T-helper 2 cell treated with Interferon-gamma antibody and Interleukin-4, amounts not matched to agents 100 ng/mL and 5 ng/mL, for 36 hours (primary cell): Measurements from ENCODE around the gene PAQR5. TPM values are rescaled to one million over a fixed set of nuclear protein-coding genes. Genes with fewer than 3 reads are reported as not detected.
"Not testable (repeated sequence)": the region's sequence is repeated elsewhere in the genome, so short reads cannot be mapped to it uniquely, and the experiment has no call there.

Experiments
- intact Hi-C: fragments of 100-400 bp; cut with micrococcal nuclease; formaldehyde crosslinking; loops from one replicate; pipeline ENCODE4 v1.15.1; 2023
- total RNA-seq: library from RNA; stranded (reverse); gene quantifications from 2 replicates; pipeline ENCODE4 v1.2.3, GENCODE V29; 2022

The PAQR5 gene
- total RNA-seq = not detected in 2 replicates

GRCh38 chr15:69298697-69299441, at the start of gene PAQR5:
TSS of gene PAQR5 (plus strand) at chr15:69298912. CDS start at chr15:69360081, 61,169 bp downstream.
- intact Hi-C loops = no loop called here

GRCh38 chr15:69253156-69253555, 45.6 kb upstream of the PAQR5 start:
- intact Hi-C loops = no loop called here

- intact Hi-C loops = loop anchor here (2.0 kb wide), 1 partner anchor 207 kb away; no protein-coding TSS in a partner anchor
Measured at GRCh38 chr15:69265347-69265955, 33.3 kb upstream of the PAQR5 start.

- intact Hi-C loops = no loop called here
Measured at GRCh38 chr15:69271217-69271616, 27.5 kb upstream of the PAQR5 start.

- intact Hi-C loops = no loop called here
Measured at GRCh38 chr15:69272139-69272538, 26.6 kb upstream of the PAQR5 start.

- intact Hi-C loops = no loop called here
Measured at GRCh38 chr15:69272891-69273290, 25.8 kb upstream of the PAQR5 start.

- intact Hi-C loops = no loop called here
Measured at GRCh38 chr15:69275074-69275670, 23.5 kb upstream of the PAQR5 start.

- intact Hi-C loops = no loop called here
Measured at GRCh38 chr15:69275933-69276560, 22.7 kb upstream of the PAQR5 start.

GRCh38 chr15:69277316-69277715, 21.4 kb upstream of the PAQR5 start:
- intact Hi-C loops = no loop called here

GRCh38 chr15:69279636-69280035, 19.1 kb upstream of the PAQR5 start:
- intact Hi-C loops = no loop called here

- intact Hi-C loops = no loop called here
Measured at GRCh38 chr15:69280783-69281182, 17.9 kb upstream of the PAQR5 start.

GRCh38 chr15:69282104-69282743, 16.5 kb upstream of the PAQR5 start:
- intact Hi-C loops = no loop called here

- intact Hi-C loops = no loop called here
Measured at GRCh38 chr15:69285834-69286233, 12.9 kb upstream of the PAQR5 start.

GRCh38 chr15:69288011-69288410, 10.7 kb upstream of the PAQR5 start:
- intact Hi-C loops = no loop called here

GRCh38 chr15:69288531-69289341, 10.0 kb upstream of the PAQR5 start:
- intact Hi-C loops = no loop called here

- intact Hi-C loops = no loop called here
Measured at GRCh38 chr15:69289342-69290146, 9.2 kb upstream of the PAQR5 start.

- intact Hi-C loops = no loop called here
Measured at GRCh38 chr15:69290346-69291164, 8.2 kb upstream of the PAQR5 start.

GRCh38 chr15:69291651-69292050, 7.1 kb upstream of the PAQR5 start:
- intact Hi-C loops = not testable (repeated sequence)

- intact Hi-C loops = no loop called here
Measured at GRCh38 chr15:69292826-69293420, 5.8 kb upstream of the PAQR5 start.
